ENCODE results near the gene HTT. TPM values are rescaled to one million over a fixed set of nuclear protein-coding genes. Genes with fewer than 3 reads are reported as not detected.

The HTT gene
- total RNA-seq, 1 donor from 2014 or later, result 65.2 TPM

DNA sequence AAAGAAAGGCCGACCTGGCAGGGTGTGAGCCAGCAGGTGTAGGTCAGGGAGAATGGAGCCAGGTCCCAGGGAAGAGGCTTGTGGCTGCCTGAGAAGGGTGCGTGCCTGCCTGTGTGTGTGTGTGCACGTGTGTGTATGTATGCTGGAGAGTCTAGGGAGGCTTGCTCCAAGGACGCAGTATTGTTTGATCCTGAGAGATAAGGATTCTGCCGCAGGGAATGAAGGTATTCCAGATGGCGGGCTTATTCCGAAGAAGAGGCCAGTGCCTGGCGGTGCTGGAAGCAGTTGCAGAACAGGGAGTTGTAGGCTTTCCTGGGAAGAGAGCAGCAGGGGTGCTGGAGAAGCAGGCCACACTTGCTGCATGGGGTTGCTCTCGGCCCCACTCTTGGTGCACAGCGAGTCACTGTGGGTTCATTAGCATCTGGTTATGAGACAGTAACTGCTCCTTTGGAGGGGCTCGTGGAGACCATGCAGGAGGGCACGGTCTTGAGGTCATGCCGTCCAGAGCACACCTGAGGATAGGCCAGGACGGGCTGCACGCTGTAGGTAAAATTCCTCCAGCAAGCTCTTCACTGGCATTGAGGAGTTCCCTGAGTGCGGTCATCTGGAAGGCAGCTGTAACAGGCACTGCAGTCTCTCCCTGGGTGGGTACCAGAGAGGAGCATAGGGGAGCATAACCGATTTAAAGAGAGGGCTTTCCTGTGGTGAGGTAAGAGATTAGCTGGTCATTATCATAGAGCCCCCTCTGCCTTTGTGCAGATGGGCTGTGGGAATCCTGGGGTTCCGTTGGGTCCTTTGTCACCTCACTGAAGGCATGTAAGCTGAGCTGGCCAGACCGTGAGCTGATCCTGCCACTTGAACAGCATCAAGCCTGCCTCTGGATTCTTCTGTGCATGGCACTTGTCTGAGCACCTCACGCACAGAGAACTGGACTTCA is 144.6 kb downstream of the HTT start:
- TF ChIP-seq EZH2 (IDR thresholded peaks at IDR 0.05; ENCODE audit: insufficient read depth, low read length), result no peak
- TF ChIP-seq, protein P1, sequence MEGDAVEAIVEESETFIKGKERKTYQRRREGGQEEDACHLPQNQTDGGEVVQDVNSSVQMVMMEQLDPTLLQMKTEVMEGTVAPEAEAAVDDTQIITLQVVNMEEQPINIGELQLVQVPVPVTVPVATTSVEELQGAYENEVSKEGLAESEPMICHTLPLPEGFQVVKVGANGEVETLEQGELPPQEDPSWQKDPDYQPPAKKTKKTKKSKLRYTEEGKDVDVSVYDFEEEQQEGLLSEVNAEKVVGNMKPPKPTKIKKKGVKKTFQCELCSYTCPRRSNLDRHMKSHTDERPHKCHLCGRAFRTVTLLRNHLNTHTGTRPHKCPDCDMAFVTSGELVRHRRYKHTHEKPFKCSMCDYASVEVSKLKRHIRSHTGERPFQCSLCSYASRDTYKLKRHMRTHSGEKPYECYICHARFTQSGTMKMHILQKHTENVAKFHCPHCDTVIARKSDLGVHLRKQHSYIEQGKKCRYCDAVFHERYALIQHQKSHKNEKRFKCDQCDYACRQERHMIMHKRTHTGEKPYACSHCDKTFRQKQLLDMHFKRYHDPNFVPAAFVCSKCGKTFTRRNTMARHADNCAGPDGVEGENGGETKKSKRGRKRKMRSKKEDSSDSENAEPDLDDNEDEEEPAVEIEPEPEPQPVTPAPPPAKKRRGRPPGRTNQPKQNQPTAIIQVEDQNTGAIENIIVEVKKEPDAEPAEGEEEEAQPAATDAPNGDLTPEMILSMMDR (IDR thresholded peaks at IDR 0.05; ENCODE audit: insufficient read depth, low read depth, low read length), result no peak
- H4K20me1 ChIP-seq (ENCODE audit: insufficient read depth, low read length), result no peaks in the 10 kb centered on the region
- H2AFZ ChIP-seq (ENCODE audit: low read depth, low read length), result no peak overlapping the region
- no peak overlapping the region for H3K4me2 ChIP-seq (ENCODE audit: low read length)
- Mint-ChIP-seq H3K27me3 (ENCODE audit: low read depth, unreplicated experiment) (no peaks in the 10 kb centered on the region), H3K27ac (ENCODE audit: unreplicated experiment) (no peak overlapping the region), H3K36me3 (ENCODE audit: low read depth, unreplicated experiment) (peaks cover 30% of the 10 kb centered on the region), H3K4me1 (ENCODE audit: low read depth, unreplicated experiment) (no peaks in the 10 kb centered on the region), H3K4me3 (ENCODE audit: unreplicated experiment) (no peak overlapping the region), H3K9me3 (ENCODE audit: unreplicated experiment) (no peaks in the 10 kb centered on the region)
- peaks cover 44% of the 10 kb centered on the region for H3K36me3 ChIP-seq (ENCODE audit: insufficient read depth, low read length)
- FAIRE-seq (no peak), DNase-seq (ENCODE audit: low read depth) (no peak)
- no peaks in the 10 kb centered on the region for H3K27me3 ChIP-seq (ENCODE audit: insufficient read depth, low read length)
- H3K27ac ChIP-seq (ENCODE audit: low read depth, low read length), result no peak overlapping the region
- H3K9ac ChIP-seq (ENCODE audit: low read length), result no peak overlapping the region
- no peak overlapping the region for H3K4me3 ChIP-seq (ENCODE audit: insufficient read depth, low read depth, low read length)
- H3K79me2 ChIP-seq (ENCODE audit: insufficient read depth, low read length), result no peaks in the 10 kb centered on the region
- no peaks in the 10 kb centered on the region for H3K4me1 ChIP-seq (ENCODE audit: insufficient read depth, low read length)
- no peaks in the 10 kb centered on the region for H3K9me3 ChIP-seq (ENCODE audit: insufficient read depth, low read depth, low read length)

DNA sequence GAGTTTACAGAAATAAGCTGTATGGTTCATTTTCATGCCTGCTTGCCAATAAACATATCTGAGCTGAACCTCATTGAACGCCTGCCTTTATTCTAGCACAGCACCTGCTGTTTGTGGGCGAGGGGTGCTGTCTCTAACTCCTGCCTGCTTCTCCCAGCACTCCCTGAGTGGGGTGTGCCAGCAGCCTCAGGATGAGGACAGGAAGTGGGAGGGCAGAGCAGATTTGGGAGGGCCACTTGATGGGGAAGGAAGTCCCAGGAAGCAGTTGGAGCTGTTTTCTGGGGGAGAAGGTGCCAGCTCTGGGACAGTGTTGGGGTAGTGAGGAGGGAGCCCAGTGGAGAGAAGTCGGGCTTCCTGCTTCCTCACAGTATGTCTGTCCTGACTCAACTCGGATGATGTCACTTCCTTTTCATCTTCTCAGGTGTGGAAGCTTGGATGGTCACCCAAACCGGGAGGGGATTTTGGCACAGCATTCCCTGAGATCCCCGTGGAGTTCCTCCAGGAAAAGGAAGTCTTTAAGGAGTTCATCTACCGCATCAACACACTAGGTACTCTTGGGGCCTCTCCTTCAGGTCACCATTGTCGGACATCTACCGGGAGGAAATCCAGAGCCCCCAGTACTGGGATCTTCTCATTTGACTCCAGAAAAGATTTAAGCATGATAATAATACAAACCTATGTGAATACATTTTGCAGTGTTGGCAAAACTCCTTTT is 145.4 kb downstream of the HTT start:
- no peaks in the 10 kb centered on the region for H3K9me3 Mint-ChIP-seq (ENCODE audit: unreplicated experiment)
- no peak overlapping the region for H3K27ac Mint-ChIP-seq (ENCODE audit: unreplicated experiment)
- Histone ChIP-seq H2AFZ (ENCODE audit: low read depth, low read length) (no peak overlapping the region), H3K36me3 (ENCODE audit: insufficient read depth, low read length) (peaks cover 44% of the 10 kb centered on the region), H3K4me1 (ENCODE audit: insufficient read depth, low read length) (no peaks in the 10 kb centered on the region), H3K27ac (ENCODE audit: low read depth, low read length) (no peak overlapping the region), H3K9me3 (ENCODE audit: insufficient read depth, low read depth, low read length) (no peaks in the 10 kb centered on the region), H3K9ac (ENCODE audit: low read length) (no peak overlapping the region), H3K4me2 (ENCODE audit: low read length) (no peak overlapping the region), H3K27me3 (ENCODE audit: insufficient read depth, low read length) (no peaks in the 10 kb centered on the region), H4K20me1 (ENCODE audit: insufficient read depth, low read length) (no peaks in the 10 kb centered on the region), H3K79me2 (ENCODE audit: insufficient read depth, low read length) (no peaks in the 10 kb centered on the region), H3K4me3 (ENCODE audit: insufficient read depth, low read depth, low read length) (no peak overlapping the region)
- FAIRE-seq (no peak), DNase-seq (ENCODE audit: low read depth) (no peak)
- H3K4me1 Mint-ChIP-seq (ENCODE audit: low read depth, unreplicated experiment), result no peaks in the 10 kb centered on the region
- TF ChIP-seq EZH2 (IDR thresholded peaks at IDR 0.05; ENCODE audit: insufficient read depth, low read length), result no peak
- TF ChIP-seq, protein P1 (IDR thresholded peaks at IDR 0.05; ENCODE audit: insufficient read depth, low read depth, low read length), result no peak
- H3K4me3 Mint-ChIP-seq (ENCODE audit: unreplicated experiment), result no peak overlapping the region
- H3K27me3 Mint-ChIP-seq (ENCODE audit: low read depth, unreplicated experiment), result no peaks in the 10 kb centered on the region
- peaks cover 35% of the 10 kb centered on the region for H3K36me3 Mint-ChIP-seq (ENCODE audit: low read depth, unreplicated experiment)

Measured in astrocyte (in vitro differentiated cells and primary cell).